ENCODE results near the gene RPS6KA5. TPM values are rescaled to one million over a fixed set of nuclear protein-coding genes. Genes with fewer than 3 reads are reported as not detected.
"Not testable (repeated sequence)": the region's sequence is repeated elsewhere in the genome, so short reads cannot be mapped to it uniquely, and the experiment has no call there.

The RPS6KA5 gene
- total RNA-seq, 1 experiment from 2014 or later = 2.2 TPM

DNA sequence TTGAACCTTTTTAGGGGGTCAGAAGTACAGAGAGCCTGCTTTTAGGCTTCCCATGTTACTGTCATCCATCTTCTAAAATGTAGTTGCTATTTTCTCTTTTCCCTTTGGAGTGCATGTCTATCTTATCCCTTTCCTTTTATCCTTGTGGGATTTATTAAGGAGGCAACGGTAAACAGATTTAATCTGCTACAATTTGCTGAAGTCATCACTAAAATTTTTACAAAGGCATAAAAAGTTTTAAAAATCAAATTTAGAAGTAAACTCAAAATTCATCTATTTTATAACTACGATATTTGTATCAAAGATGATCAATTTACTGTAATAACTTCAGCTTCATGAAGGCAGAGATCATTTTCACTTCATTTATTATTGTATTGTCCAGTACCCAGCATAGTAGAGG, 118.7 kb downstream of the RPS6KA5 start:
- TF ChIP-seq, protein P1, sequence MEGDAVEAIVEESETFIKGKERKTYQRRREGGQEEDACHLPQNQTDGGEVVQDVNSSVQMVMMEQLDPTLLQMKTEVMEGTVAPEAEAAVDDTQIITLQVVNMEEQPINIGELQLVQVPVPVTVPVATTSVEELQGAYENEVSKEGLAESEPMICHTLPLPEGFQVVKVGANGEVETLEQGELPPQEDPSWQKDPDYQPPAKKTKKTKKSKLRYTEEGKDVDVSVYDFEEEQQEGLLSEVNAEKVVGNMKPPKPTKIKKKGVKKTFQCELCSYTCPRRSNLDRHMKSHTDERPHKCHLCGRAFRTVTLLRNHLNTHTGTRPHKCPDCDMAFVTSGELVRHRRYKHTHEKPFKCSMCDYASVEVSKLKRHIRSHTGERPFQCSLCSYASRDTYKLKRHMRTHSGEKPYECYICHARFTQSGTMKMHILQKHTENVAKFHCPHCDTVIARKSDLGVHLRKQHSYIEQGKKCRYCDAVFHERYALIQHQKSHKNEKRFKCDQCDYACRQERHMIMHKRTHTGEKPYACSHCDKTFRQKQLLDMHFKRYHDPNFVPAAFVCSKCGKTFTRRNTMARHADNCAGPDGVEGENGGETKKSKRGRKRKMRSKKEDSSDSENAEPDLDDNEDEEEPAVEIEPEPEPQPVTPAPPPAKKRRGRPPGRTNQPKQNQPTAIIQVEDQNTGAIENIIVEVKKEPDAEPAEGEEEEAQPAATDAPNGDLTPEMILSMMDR (IDR thresholded peaks at IDR 0.05; ENCODE audit: unreplicated experiment) = no peak
- Mint-ChIP-seq H3K27ac (ENCODE audit: low read depth, unreplicated experiment) (no peak overlapping the region), H3K4me3 (ENCODE audit: unreplicated experiment) (no peak overlapping the region), H3K9me3 (ENCODE audit: unreplicated experiment) (peaks cover 23% of the 10 kb centered on the region), H3K27me3 (ENCODE audit: insufficient read depth, unreplicated experiment) (no peaks in the 10 kb centered on the region), H3K36me3 (ENCODE audit: insufficient read depth, unreplicated experiment) (peaks cover 7% of the 10 kb centered on the region), H3K4me1 (ENCODE audit: insufficient read depth, unreplicated experiment) (no peaks in the 10 kb centered on the region)
- no peak for DNase-seq (ENCODE audit: unreplicated experiment)
- ChIA-PET CTCF (no interaction called here), POLR2A (no interaction called here)
- no TSS peak for BruUV-seq (replicated peaks)
- intact Hi-C loops (cut with micrococcal nuclease) = no loop called here

DNA sequence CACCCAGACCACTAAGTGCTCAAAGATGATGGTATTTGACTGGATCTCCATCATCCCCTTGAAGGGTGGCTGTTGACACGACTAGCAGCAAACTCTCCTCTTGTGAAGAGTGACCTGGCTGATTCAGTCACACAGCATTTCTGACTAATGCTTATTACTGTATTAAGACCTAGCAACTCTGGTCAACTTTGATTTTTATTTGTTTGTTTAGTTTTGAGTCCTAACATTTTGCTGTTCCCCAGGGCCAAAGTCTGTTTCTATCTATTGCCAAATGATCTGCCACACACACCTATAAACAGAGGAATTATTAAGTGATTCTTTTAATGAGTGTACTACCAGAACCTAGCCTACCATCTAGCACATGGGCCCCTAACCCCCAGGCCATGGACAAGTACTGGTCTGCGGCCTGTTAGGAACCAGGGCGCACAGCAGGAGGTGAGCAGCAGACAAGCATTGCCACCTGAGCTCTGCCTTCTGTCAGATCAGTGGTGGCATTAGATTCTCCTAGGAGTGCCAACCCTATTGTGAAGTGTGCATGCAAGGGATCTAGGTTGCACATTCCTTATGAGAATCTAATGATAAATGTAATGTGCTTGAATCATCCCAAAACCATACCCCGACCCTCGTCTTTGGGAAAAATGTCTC, 120.0 kb downstream of the RPS6KA5 start:
- BruUV-seq (replicated peaks) = no TSS peak
- ChIA-PET CTCF (interaction anchor here (0.6 kb wide), 1 partner anchor 246 kb away, joined by 4 read pairs; no protein-coding TSS in a partner anchor), POLR2A (no interaction called here)
- Mint-ChIP-seq H3K9me3 (ENCODE audit: unreplicated experiment) (peaks cover 23% of the 10 kb centered on the region), H3K27ac (ENCODE audit: low read depth, unreplicated experiment) (no peak overlapping the region), H3K27me3 (ENCODE audit: insufficient read depth, unreplicated experiment) (no peaks in the 10 kb centered on the region), H3K4me3 (ENCODE audit: unreplicated experiment) (no peak overlapping the region), H3K4me1 (ENCODE audit: insufficient read depth, unreplicated experiment) (no peaks in the 10 kb centered on the region), H3K36me3 (ENCODE audit: insufficient read depth, unreplicated experiment) (peaks cover 7% of the 10 kb centered on the region)
- intact Hi-C loops (cut with micrococcal nuclease) = no loop called here
- TF ChIP-seq, protein P1 (IDR thresholded peaks at IDR 0.05; ENCODE audit: unreplicated experiment) = no peak
- no peak for DNase-seq (ENCODE audit: unreplicated experiment)

DNA sequence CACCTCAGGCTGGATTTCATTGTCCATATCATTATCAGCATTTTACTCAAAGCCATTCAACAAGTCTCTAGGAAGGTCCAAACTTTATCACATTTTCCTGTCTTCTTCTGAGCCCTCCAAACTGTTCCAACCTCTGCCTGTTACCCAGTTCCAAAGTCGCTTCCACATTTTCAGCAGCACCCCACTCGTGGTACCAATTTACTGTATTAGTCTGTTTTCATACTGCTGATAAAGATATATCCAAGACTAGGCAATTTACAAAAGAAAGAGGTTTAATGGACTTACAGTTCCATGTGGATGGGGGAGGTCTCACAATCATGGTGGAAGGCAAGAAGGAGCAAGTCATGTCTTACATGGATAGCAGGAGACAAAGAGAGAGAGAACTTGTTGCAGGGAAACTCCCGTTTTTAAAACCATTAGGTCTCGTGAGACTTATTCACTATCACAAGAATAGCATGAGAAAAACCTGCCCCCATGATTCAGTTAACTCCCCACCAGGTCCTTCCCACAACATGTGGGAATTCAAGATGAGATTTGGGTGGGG, 121.1 kb downstream of the RPS6KA5 start:
- intact Hi-C loops (cut with micrococcal nuclease); H3K36me3 Mint-ChIP-seq (ENCODE audit: insufficient read depth, unreplicated experiment); DNase-seq (ENCODE audit: unreplicated experiment); H3K4me1 Mint-ChIP-seq (ENCODE audit: insufficient read depth, unreplicated experiment); H3K4me3 Mint-ChIP-seq (ENCODE audit: unreplicated experiment); POLR2A ChIA-PET; H3K27ac Mint-ChIP-seq (ENCODE audit: low read depth, unreplicated experiment); BruUV-seq (replicated peaks); H3K27me3 Mint-ChIP-seq (ENCODE audit: insufficient read depth, unreplicated experiment); CTCF ChIA-PET: not testable (repeated sequence)
- peaks cover 23% of the 10 kb centered on the region for H3K9me3 Mint-ChIP-seq (ENCODE audit: unreplicated experiment)

DNA sequence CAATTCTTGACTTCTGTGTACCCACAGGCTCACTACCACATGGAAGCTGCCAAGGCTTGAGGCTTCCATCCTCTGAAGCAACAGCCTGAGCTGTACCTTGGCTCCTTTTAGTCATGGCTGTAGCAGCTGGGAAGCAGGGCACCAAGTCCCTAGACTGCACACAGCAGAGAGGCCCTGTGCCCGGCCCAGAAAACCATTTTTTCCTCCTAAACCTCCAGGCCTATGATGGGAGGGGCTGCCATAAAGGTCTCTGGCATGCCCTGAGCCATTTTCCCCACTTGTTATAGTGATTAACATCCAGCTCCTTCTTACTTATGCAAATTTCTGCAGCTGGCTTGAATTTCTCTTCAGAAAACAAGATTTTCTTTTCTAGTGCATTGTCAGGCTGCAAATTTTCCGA, 121.8 kb downstream of the RPS6KA5 start:
- CTCF ChIA-PET = no interaction called here

More for the DNA sequence above, 121.8 kb downstream of the RPS6KA5 start:
- peaks cover 7% of the 10 kb centered on the region for H3K36me3 Mint-ChIP-seq (ENCODE audit: insufficient read depth, unreplicated experiment)
- TF ChIP-seq, protein P1 (IDR thresholded peaks at IDR 0.05; ENCODE audit: unreplicated experiment) = no peak
- no peak overlapping the region for H3K4me3 Mint-ChIP-seq (ENCODE audit: unreplicated experiment)
- BruUV-seq (replicated peaks) = no TSS peak
- DNase-seq (ENCODE audit: unreplicated experiment) = no peak
- peaks cover 23% of the 10 kb centered on the region for H3K9me3 Mint-ChIP-seq (ENCODE audit: unreplicated experiment)
- POLR2A ChIA-PET = no interaction called here
- intact Hi-C loops (cut with micrococcal nuclease) = no loop called here
- no peaks in the 10 kb centered on the region for H3K4me1 Mint-ChIP-seq (ENCODE audit: insufficient read depth, unreplicated experiment)
- H3K27me3 Mint-ChIP-seq (ENCODE audit: insufficient read depth, unreplicated experiment) = no peaks in the 10 kb centered on the region
- no peak overlapping the region for H3K27ac Mint-ChIP-seq (ENCODE audit: low read depth, unreplicated experiment)

All from MCF 10A (cell line).